ENCODE results near the gene BTNL9. TPM values are rescaled to one million over a fixed set of nuclear protein-coding genes. Genes with fewer than 3 reads are reported as not detected.

Gene BTNL9
- total and polyA plus RNA-seq, 2 experiments from 2014 or later = 0.11 to 0.27 TPM

- Histone ChIP-seq H4K20me1 (ENCODE audit: insufficient read depth, poor library complexity, severe bottlenecking) (no peaks in the 10 kb centered on the region), H2AFZ (no peak overlapping the region), H3K4me1 (ENCODE audit: insufficient read depth) (no peaks in the 10 kb centered on the region), H3K9me2 (replicated peaks; ENCODE audit: insufficient read depth) (no peaks in the 10 kb centered on the region), H3K9me3 (ENCODE audit: low read depth) (no peaks in the 10 kb centered on the region), H3K4me3 (no peak overlapping the region), H3K27me3 (peaks cover 24% of the 10 kb centered on the region), H3K79me2 (no peaks in the 10 kb centered on the region), H3K27ac (no peak overlapping the region), H3K4me2 (no peak overlapping the region), H3K36me3 (replicated peaks; ENCODE audit: insufficient read depth, low read depth) (no peaks in the 10 kb centered on the region)
- TF ChIP-seq EZH2phosphoT487 (IDR thresholded peaks at IDR 0.05; ENCODE audit: low read depth, severe bottlenecking, unreplicated experiment) (no peak), EZH2 (IDR thresholded peaks at IDR 0.05; ENCODE audit: borderline replicate concordance) (no peak), CTCF (IDR thresholded peaks at IDR 0.05; ENCODE audit: poor library complexity) (no peak)
- WGBS (ENCODE audit: low lambda C conversion rate, missing lambda C conversion rate) = 74% methylated on average over 13 of the region's 13 CpGs
- no peak for DNase-seq (ENCODE audit: low spot score)
Observed at GRCh38 chr5:181036816-181037364, 3.2 kb upstream of the BTNL9 start.

DNA sequence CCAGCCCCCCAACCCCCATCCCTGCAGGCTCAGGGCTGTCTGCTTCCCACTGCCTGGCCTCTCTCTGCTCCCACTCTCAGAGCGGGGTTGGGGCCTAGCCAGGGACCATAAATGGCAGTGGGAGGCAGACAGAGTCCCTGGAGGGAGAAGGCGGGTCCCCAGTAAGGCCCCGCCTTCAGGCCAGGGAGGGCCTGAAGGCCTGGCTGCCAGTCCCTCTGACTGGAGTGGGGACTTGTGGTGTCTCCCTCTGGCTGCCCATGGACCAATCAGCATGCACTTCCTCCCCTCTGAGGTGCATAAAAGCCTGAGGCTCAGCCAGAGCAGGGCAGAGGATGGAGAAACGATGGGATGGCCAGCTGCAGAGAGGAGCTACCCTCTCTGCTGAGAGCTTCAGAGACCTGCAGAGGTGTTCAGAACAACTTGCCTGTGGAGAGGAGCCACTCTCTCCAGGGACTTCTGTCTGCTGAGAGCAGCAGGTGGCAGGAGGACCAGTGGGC lies 2.7 kb upstream of the BTNL9 start:
- WGBS (ENCODE audit: low lambda C conversion rate, missing lambda C conversion rate) = 81% methylated on average over 4 of the region's 4 CpGs
- no peaks in the 10 kb centered on the region for H3K9me3 ChIP-seq (ENCODE audit: low read depth)
- no peaks in the 10 kb centered on the region for H3K4me1 ChIP-seq (ENCODE audit: insufficient read depth)
- no peak overlapping the region for H3K4me3 ChIP-seq
- no peak overlapping the region for H3K27ac ChIP-seq
- H3K36me3 ChIP-seq (replicated peaks; ENCODE audit: insufficient read depth, low read depth) = no peaks in the 10 kb centered on the region
- H2AFZ ChIP-seq = no peak overlapping the region
- DNase-seq (ENCODE audit: low spot score) = no peak
- H3K27me3 ChIP-seq = peaks cover 29% of the 10 kb centered on the region
- H3K4me2 ChIP-seq = no peak overlapping the region
- no peaks in the 10 kb centered on the region for H3K9me2 ChIP-seq (replicated peaks; ENCODE audit: insufficient read depth)
- H3K79me2 ChIP-seq = no peaks in the 10 kb centered on the region
- no peaks in the 10 kb centered on the region for H4K20me1 ChIP-seq (ENCODE audit: insufficient read depth, poor library complexity, severe bottlenecking)
- TF ChIP-seq CTCF (IDR thresholded peaks at IDR 0.05; ENCODE audit: poor library complexity) (no peak), EZH2 (IDR thresholded peaks at IDR 0.05; ENCODE audit: borderline replicate concordance) (no peak), EZH2phosphoT487 (IDR thresholded peaks at IDR 0.05; ENCODE audit: low read depth, severe bottlenecking, unreplicated experiment) (no peak)

- H3K4me2 ChIP-seq = no peak overlapping the region
- H3K36me3 ChIP-seq (replicated peaks; ENCODE audit: insufficient read depth, low read depth) = no peaks in the 10 kb centered on the region
- peaks cover 37% of the 10 kb centered on the region for H3K27me3 ChIP-seq
- no peak overlapping the region for H3K27ac ChIP-seq
- H3K79me2 ChIP-seq = no peaks in the 10 kb centered on the region
- H2AFZ ChIP-seq = no peak overlapping the region
- WGBS (ENCODE audit: low lambda C conversion rate, missing lambda C conversion rate) = 72% methylated on average over 8 of the region's 8 CpGs
- no peaks in the 10 kb centered on the region for H4K20me1 ChIP-seq (ENCODE audit: insufficient read depth, poor library complexity, severe bottlenecking)
- H3K9me2 ChIP-seq (replicated peaks; ENCODE audit: insufficient read depth) = no peaks in the 10 kb centered on the region
- H3K9me3 ChIP-seq (ENCODE audit: low read depth) = no peaks in the 10 kb centered on the region
- TF ChIP-seq EZH2phosphoT487 (IDR thresholded peaks at IDR 0.05; ENCODE audit: low read depth, severe bottlenecking, unreplicated experiment) (no peak), EZH2 (IDR thresholded peaks at IDR 0.05; ENCODE audit: borderline replicate concordance) (no peak), CTCF (IDR thresholded peaks at IDR 0.05; ENCODE audit: poor library complexity) (no peak)
- no peaks in the 10 kb centered on the region for H3K4me1 ChIP-seq (ENCODE audit: insufficient read depth)
- no peak overlapping the region for H3K4me3 ChIP-seq
- DNase-seq (ENCODE audit: low spot score) = no peak
Observed at GRCh38 chr5:181039471-181039870, 595 bp upstream of the BTNL9 start.

Data from hepatocyte (in vitro differentiated cells).